NK-92 (cell line): ENCODE measurements around the gene GPR50.

ENCODE experiments used
- DNase-seq: peaks from one replicate; lab custom pipeline; 2025; ENCODE audit not compliant: unreplicated experiment; lab: John Stamatoyannopoulos, UW

GPR50 gene

DNA sequence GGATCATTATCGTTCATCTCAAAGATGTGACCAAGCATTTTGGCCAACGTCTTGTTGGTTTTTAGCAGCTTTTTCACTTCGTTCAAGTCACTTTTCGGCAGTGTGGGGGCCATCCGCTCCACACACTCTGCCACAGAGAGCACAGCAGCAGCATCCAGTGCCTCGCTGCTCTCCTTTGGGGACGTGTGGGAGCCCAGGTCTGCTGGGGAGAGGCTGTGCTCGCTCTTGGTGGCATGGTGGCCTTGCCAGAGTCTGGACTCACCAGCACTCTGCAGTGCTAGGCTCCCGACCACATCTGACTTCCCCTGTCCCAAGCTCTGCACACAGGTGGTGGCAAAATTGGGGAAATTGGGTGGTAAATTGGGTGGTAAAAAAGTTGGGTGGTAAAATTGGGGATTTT lies 50.6 kb downstream of the GPR50 start:
- no peak for DNase-seq

DNA sequence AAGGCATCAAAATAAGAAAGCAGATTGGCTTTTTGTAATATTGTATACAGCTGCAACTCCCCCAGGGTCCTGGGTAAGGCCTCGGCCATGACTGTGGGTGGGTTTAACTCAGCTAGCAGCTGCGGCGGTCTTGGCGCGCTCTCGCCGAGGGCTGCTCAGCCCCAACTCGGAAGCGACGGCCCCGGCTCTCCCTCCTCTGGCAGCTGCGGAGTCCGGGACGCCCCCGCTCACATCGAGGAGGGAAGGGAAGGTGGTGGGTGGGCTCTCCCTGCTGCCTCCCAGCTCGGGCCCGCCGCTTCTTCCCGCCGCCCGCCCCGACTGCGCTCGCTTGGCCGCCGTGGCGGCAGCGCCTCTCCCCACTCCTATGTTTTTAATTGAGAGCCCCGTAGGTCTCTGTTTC lies 51.2 kb downstream of the GPR50 start:
- DNase-seq: no peak

DNA sequence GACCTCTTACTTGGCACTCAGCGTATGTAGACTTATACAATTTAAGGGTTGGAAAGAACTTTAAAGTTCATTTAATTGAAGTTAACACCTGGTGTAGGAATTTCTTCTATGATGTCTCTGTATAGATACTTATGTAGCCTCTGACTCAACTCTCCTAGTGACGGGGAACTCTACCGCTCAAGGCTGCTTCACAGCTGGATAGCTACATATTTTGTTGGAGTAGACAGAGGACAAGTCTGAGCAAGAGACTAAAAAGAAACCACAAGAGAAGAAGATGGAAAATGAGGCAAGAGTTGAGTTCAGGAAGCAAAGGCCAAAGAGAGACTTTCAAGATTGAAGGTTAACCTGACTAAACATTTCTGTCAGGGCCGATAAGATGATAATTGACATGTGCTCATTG lies 52.6 kb downstream of the GPR50 start:
- DNase-seq: no peak
